Stimulated activated naive CD4-positive, alpha-beta T cell (primary cell): Measurements from ENCODE around the gene COPB1.

Source experiments
- DNase-seq, 6 experiments: peaks; one replicate each; lab custom pipeline; 2025; lab: John Stamatoyannopoulos, UW

Gene COPB1

DNA sequence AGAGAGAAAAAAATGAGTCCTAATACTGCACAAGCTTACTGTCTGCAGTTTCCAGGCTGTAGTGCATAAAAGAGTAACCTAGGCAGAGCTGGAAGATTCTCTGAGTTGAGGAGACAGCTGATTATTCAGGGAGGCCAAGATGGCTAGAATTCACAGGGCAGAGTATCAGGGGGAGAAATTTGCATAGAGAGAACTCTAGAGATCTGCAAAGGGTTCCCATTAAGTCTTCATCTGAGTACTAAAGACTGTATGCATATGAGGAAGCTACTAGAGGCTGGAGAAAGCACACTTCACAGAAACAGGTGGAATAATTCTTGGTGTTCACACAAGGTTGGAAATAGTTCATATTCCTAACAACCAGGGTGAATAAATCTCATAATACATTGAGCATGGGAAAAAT is 74.0 kb downstream of the COPB1 start:
- DNase-seq = no peak

- DNase-seq = no peak
These were observed 75.5 kb downstream of the COPB1 start for GRCh38 chr11:14424096-14424495.

- DNase-seq = no peak
These were observed 76.0 kb downstream of the COPB1 start for GRCh38 chr11:14423633-14424032.

GRCh38 chr11:14422814-14423182 is 76.8 kb downstream of the COPB1 start:
- DNase-seq = no peak

GRCh38 chr11:14422052-14422813 is 77.4 kb downstream of the COPB1 start:
- no peak for DNase-seq

DNA sequence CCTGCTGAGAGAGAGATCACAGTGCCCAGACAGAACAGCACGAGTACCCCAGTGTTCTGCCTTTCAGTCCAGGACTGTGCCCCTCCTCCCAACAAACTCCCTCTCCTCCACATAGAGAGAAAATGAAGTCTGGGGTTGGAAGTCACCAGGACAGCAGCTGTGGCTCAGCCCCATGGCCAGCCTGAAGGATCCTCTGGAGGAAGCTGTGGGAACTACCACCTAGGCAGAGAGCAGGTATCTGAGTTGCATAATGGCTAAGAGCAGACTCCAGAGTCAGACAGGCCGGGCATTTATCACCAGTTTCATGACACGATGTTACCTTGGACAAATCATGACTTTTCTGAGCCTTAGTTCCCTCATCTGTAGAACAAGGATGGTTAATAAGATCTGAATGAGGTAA is 79.4 kb downstream of the COPB1 start:
- no peak for DNase-seq

DNA sequence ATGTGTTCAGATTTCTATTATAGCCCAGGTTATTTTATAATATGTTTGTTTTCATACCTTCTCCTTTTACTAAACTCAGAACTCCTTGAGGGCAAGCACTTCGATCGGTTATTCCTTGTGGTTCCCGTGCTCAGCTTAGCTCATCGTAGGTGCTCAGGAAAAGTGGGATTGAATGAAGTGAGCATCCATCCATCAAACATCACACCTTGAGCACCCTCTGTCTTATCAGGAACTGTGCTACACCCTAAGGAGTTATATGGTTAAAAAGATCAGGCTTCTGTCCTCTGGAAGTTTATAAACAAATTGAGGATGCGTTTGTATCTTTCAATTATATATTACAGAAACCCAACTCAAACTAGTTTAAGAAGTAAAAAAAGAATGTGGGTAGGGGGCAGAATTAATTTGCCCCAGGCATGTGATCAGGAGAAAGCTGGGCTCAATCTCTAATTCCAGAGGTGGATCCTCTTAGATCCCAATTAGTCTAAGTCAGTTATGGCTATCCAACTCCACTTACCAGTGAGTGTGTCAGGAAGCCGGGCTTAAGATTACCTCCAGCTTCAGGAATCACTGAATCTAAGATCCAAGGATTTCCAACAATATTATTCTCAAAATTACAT is 80.7 kb downstream of the COPB1 start:
- no peak for DNase-seq

- DNase-seq = no peak
These were observed 81.8 kb downstream of the COPB1 start for GRCh38 chr11:14417617-14418374.

- DNase-seq = no peak
These were observed 82.4 kb downstream of the COPB1 start for GRCh38 chr11:14417186-14417585.

DNA sequence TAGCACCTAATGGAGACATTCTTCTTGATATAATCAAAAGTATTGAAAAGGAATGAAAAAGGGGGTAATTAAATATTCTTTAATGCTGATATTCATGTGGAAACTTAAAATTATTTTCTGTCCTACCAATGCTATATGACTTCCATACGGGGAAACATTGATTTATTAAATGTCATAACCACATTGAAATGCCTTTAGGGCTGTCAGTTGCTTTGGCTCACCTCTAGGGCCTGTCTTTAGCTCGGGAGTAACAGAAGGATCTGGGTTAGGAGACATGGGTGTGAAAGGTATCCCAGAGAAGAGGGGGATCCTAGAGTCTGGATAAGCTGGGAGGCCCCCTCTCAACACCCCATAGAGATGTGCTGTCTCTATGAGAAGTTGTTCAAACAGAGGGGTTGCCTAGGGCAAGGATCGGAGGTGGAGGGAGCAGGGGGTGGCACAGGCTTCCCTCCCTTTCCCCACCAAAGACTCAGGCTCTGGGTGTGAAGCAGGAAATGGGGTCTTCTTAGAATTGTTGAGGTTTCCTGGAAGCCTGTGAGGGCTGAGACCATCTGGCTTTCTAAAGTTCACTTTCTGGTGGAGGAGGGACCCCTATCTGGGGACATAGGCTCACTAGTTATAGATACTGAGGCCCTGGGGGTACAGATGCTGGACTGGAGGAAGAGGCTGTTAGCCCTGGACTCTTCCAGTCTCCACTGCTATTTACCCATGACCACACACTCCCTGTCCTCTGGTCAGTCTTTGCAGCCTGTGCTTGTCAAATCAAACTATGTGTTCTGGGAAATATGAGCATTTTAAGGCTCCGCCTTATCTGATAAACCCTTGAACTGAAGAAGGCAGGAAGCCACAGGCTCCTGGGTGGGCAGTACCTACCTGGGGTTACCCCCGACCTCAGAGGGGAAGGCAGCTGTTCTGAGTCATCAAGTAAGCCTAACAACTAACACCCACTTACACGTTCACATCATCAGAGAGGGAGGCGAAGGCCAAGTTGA is 84.8 kb downstream of the COPB1 start:
- peak in 4 of 6 experiments; percentile 7 to 30 (median 10) for DNase-seq

- DNase-seq = no peak
These were observed 86.1 kb downstream of the COPB1 start for GRCh38 chr11:14413307-14414069.

GRCh38 chr11:14411818-14412217 is 87.8 kb downstream of the COPB1 start:
- DNase-seq = no peak

DNA sequence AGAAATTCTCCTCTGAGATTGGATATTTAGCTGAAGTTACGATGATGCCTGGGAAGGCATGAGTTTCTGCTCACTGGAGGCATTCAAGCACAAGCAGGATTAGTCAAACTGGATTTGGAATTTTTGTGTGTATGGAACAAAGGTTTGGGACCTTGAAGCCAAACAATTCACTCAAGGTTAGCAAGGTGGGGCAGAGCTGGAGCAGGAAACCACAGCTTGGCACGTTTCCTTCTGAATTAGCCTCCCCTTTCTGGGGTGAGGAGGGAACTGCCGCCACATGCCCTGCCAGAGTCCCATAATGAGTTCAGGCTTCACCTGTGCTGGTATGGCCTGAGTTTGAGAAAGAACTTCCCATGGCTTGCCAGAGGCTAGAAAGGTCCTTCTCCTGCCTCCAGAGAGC is 89.7 kb downstream of the COPB1 start:
- no peak for DNase-seq

GRCh38 chr11:14408612-14409011 is 91.0 kb downstream of the COPB1 start:
- DNase-seq = no peak
